Thyroid gland (tissue), 4 donors: Measurements from ENCODE around the gene GRB2. TPM values are rescaled to one million over a fixed set of nuclear protein-coding genes. Genes with fewer than 3 reads are reported as not detected.

Experiments
- DNase-seq, 2 donors: peaks; one replicate each; pipeline ENCODE4 v3.0.0-alpha.2; 2019
- H3K27ac ChIP-seq, 3 donors: fragments of 200-600 bp; sonication (generic); 1 replicate in 2 of 3; 2 replicates in 1 of 3; pipeline ENCODE4 v1.5.1; 2016 to 2019; ENCODE audit warnings: mild to moderate bottlenecking in 1 of 3, moderate library complexity in 1 of 3
- H3K27me3 ChIP-seq: fragments of 200-600 bp; sonication (generic); one replicate; pipeline ENCODE4 v1.5.1; 2019
- H3K36me3 ChIP-seq, 2 donors: fragments of 200-600 bp; sonication (generic); one replicate each; pipeline ENCODE4 v1.5.1; 2016 to 2019
- H3K4me1 ChIP-seq, 2 donors: fragments of 200-600 bp; sonication (generic); one replicate each; pipeline ENCODE4 v1.5.1; 2017 to 2019
- H3K4me3 ChIP-seq, 3 donors: fragments of 200-600 bp; sonication (generic); replicated peaks in 1 of 3; 1 replicate in 2 of 3; 2 replicates in 1 of 3; pipeline ENCODE4 v1.5.1; 2016; ENCODE audit warnings: mild to moderate bottlenecking in 1 of 3
- H3K9me3 ChIP-seq: fragments of 200-600 bp; sonication (generic); one replicate; pipeline ENCODE4 v1.5.1; 2017
- CTCF ChIP-seq, 6 experiments: fragments of 200-600 bp in 3 of 6; fragments of 450-650 bp in 3 of 6; sonication (generic) in 3 of 6; IDR thresholded peaks; one replicate each; pipeline ENCODE4 v1.5.1; 2016 to 2019; ENCODE audit warnings: antibody characterized with exemption in 6 of 6, mild to moderate bottlenecking in 2 of 6, inconsistent platforms in 1 of 6, moderate library complexity in 1 of 6
- POLR2A ChIP-seq, 2 donors: fragments of 450-650 bp; IDR thresholded peaks; one replicate each; pipeline ENCODE4 v1.6.1; 2017; ENCODE audit warnings: antibody characterized with exemption in 2 of 2, mild to moderate bottlenecking in 2 of 2, moderate library complexity in 1 of 2
- WGBS, 2 donors: methylation state at CpG; one replicate each; pipeline ENCODE4 v1.1.5; 2017; 5-methylcytosine and 5-hydroxymethylcytosine counted together
- intact Hi-C: fragments of 100-400 bp; cut with DNase I; formaldehyde crosslinking; loops from one replicate; pipeline ENCODE4 v1.15.1; 2023
- total RNA-seq, 4 donors: library from RNA; depleted of rRNA; stranded (reverse); fragments of >200 nt; gene quantifications; one replicate each; pipeline ENCODE4 v1.2.3, GENCODE V29; 2016

The GRB2 gene
- total RNA-seq, 4 donors from 2014 or later = 65.8 to 101 (median 97.3) TPM

GRCh38 chr17:75417054-75417580 is 11.6 kb upstream of the GRB2 start:
- intact Hi-C loops = no loop called here
- Histone ChIP-seq H3K4me1 (peaks cover 0 to 6% of the 10 kb centered on the region in 2 donors), H3K4me3 (no peak overlapping the region), H3K27me3 (no peaks in the 10 kb centered on the region), H3K27ac (no peak overlapping the region), H3K9me3 (no peaks in the 10 kb centered on the region), H3K36me3 (no peaks in the 10 kb centered on the region)
- no peak for DNase-seq
- TF ChIP-seq CTCF (IDR thresholded peaks at IDR 0.05) (no peak), POLR2A (IDR thresholded peaks at IDR 0.05) (no peak)
- 72 to 74% methylated on average over 9 of the region's 9 CpGs for whole genome bisulfite sequencing, 2 donors

GRCh38 chr17:75416006-75416405 is 10.5 kb upstream of the GRB2 start:
- H3K36me3 ChIP-seq = no peaks in the 10 kb centered on the region
- no peak overlapping the region for H3K4me3 ChIP-seq
- intact Hi-C loops = no loop called here
- no peak for TF ChIP-seq POLR2A (IDR thresholded peaks at IDR 0.05)
- no peak for TF ChIP-seq CTCF (IDR thresholded peaks at IDR 0.05)
- no peak for DNase-seq
- H3K27ac ChIP-seq = no peak overlapping the region
- no peaks in the 10 kb centered on the region for H3K27me3 ChIP-seq
- H3K9me3 ChIP-seq = no peaks in the 10 kb centered on the region
- WGBS, 2 donors = 71 to 73% methylated on average over 9 of the region's 9 CpGs
- peaks cover 0 to 6% of the 10 kb centered on the region in 2 donors for H3K4me1 ChIP-seq

DNA sequence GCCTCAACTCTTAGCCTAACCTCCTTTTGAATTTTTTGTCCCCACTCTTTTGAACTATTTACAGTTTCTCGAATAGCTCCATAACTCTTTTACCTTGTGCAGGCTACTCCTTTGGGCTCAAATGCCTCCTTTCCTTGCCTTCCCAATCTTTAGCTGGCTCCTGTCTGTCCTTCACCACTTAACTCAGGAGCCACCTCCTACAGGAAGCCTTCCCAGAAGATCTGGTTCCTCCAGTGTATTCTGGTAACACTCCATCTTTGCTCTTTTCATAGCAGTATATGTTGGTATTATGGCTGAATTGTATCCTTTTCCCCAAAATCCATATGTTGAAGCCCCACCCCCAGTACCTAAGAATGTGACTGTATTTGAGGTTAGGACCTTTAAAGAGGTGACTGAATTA is 9.0 kb upstream of the GRB2 start:
- Histone ChIP-seq H3K27me3 (no peaks in the 10 kb centered on the region), H3K4me3 (no peak overlapping the region), H3K36me3 (no peaks in the 10 kb centered on the region), H3K27ac (no peak overlapping the region), H3K9me3 (no peaks in the 10 kb centered on the region), H3K4me1 (peaks cover 0 to 6% of the 10 kb centered on the region in 2 donors)
- no peak for DNase-seq
- no peak for TF ChIP-seq CTCF (IDR thresholded peaks at IDR 0.05)
- TF ChIP-seq POLR2A (IDR thresholded peaks at IDR 0.05) = no peak
- intact Hi-C loops = loop anchor here (5.0 kb wide), 1 partner anchor 92 kb away; no protein-coding TSS in a partner anchor
- WGBS, 2 donors = 90 to 92% methylated on average over 1 of the region's 1 CpG

DNA sequence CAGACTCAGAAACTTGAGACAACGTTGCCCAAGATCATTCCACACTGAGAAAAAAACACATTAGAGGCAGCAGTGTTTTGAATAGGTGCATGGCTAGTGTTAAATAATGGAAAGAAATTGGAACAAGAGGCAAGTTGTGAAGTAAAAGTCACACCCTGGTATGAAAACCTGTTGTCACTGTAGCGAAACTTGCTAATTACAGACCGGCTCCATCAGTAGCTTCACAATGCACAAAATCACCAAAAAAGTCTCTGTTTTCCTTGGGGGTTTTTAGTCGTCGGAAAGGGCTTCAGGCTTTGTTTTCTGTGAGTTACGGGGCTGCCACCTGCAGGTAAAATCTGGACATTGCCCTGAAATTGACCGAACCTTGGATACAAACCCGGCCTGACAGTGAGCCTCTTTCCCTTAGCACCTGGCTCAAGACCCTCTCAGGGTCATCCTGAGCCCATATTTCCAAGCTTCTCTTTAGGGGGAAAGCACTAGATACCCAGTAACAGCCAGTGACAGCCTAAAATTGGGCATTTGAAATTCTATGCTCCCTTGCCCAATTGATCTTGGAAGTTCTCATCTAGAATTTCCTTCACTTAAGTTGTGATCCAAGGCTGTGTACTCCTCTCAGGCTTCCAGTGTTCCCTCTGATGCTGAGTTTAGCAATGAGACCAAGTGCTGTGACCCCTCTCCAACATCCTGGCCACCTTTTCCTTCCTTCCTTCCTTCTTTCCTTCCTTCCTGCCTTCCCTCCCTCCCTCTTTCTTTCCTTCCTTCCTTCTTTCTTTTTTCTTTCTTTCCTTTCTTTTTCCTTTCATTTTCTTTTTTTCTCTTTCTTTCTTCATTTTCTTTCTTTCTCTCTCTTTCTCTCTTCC is 7.2 kb upstream of the GRB2 start:
- Histone ChIP-seq H3K4me1 (peaks cover 0 to 6% of the 10 kb centered on the region in 2 donors), H3K9me3 (no peaks in the 10 kb centered on the region), H3K27me3 (no peaks in the 10 kb centered on the region), H3K36me3 (no peaks in the 10 kb centered on the region), H3K4me3 (no peak overlapping the region), H3K27ac (no peak overlapping the region)
- WGBS, 2 donors = 1% methylated on average over 8 of the region's 8 CpGs
- intact Hi-C loops = loop anchor here (5.0 kb wide), 1 partner anchor 90 kb away; no protein-coding TSS in a partner anchor
- peak; percentile 58 to 90 (median 78) for TF ChIP-seq CTCF (IDR thresholded peaks at IDR 0.05)
- no peak for TF ChIP-seq POLR2A (IDR thresholded peaks at IDR 0.05)
- peak; percentile 70 to 71 for DNase-seq
